Measurements from ENCODE around the gene CDK5RAP3. TPM values are rescaled to one million over a fixed set of nuclear protein-coding genes. Genes with fewer than 3 reads are reported as not detected.
A peak's percentile ranks its signal among the peaks of the same experiment; 100 is the strongest.

The CDK5RAP3 gene
- polyA plus RNA-seq, 1 experiment = 71.2 TPM

GRCh38 chr17:48021934-48022333, 51.0 kb downstream of the CDK5RAP3 start:
- H3K27ac ChIP-seq (ENCODE audit: low read depth, low read length) = no peak overlapping the region
- peaks cover 5% of the 10 kb centered on the region for H3K27me3 ChIP-seq (ENCODE audit: control insufficient read depth, insufficient read depth, low read length)
- no peak for DNase-seq (ENCODE audit: low read depth, low spot score)
- ChIA-PET POLR2A (interaction anchor here (0.8 kb wide), 1 partner anchor 26 kb away, joined by 3 read pairs; the partner anchor contains the start of gene NFE2L1), CTCF (interaction anchor here (1.8 to 3.2 kb wide), 3 partner anchors 43 to 73 kb away, joined by 7 to 33 read pairs (median 14); no protein-coding TSS in a partner anchor)
- no peaks in the 10 kb centered on the region; the same call in 1 of the 2 replicates for H3K9me3 ChIP-seq (ENCODE audit: control insufficient read depth, insufficient read depth, low read length)
- H3K4me3 ChIP-seq (ENCODE audit: low read depth, low read length) = no peak overlapping the region
- TF ChIP-seq CTCF (IDR thresholded peaks at IDR 0.05; ENCODE audit: low read depth, low read length) = no peak

GRCh38 chr17:48022901-48023300, 52.0 kb downstream of the CDK5RAP3 start:
- CTCF ChIA-PET = interaction anchor here (3.2 kb wide), 1 partner anchor 44 kb away, joined by 33 read pairs; no protein-coding TSS in a partner anchor
- H3K27ac ChIP-seq (ENCODE audit: low read depth, low read length) = no peak overlapping the region
- no peaks in the 10 kb centered on the region; the same call in 1 of the 2 replicates for H3K9me3 ChIP-seq (ENCODE audit: control insufficient read depth, insufficient read depth, low read length)
- peaks cover 5% of the 10 kb centered on the region for H3K27me3 ChIP-seq (ENCODE audit: control insufficient read depth, insufficient read depth, low read length)
- POLR2A ChIA-PET = no interaction called here
- no peak overlapping the region for H3K4me3 ChIP-seq (ENCODE audit: low read depth, low read length)
- TF ChIP-seq CTCF (IDR thresholded peaks at IDR 0.05; ENCODE audit: low read depth, low read length) = no peak
- DNase-seq (ENCODE audit: low read depth, low spot score) = no peak

GRCh38 chr17:48023400-48024148, 52.7 kb downstream of the CDK5RAP3 start:
- Histone ChIP-seq H3K4me3 (ENCODE audit: low read depth, low read length) (peak overlapping the region; percentile 60), H3K27ac (ENCODE audit: low read depth, low read length) (no peak overlapping the region), H3K9me3 (ENCODE audit: control insufficient read depth, insufficient read depth, low read length) (no peaks in the 10 kb centered on the region; the same call in 1 of the 2 replicates), H3K27me3 (ENCODE audit: control insufficient read depth, insufficient read depth, low read length) (peaks cover 5% of the 10 kb centered on the region)
- no peak for DNase-seq (ENCODE audit: low read depth, low spot score)
- ChIA-PET POLR2A (interaction anchor here (1.0 kb wide), 1 partner anchor 53 kb away, joined by 4 read pairs; the partner anchor contains the start of gene CDK5RAP3), CTCF (interaction anchor here (0.6 to 0.8 kb wide), 2 partner anchors 12 to 77 kb away, joined by 3 to 4 read pairs; no protein-coding TSS in a partner anchor)
- peak; percentile 21; the same call in 1 of the 2 replicates for TF ChIP-seq CTCF (IDR thresholded peaks at IDR 0.05; ENCODE audit: low read depth, low read length)

- no peak for TF ChIP-seq CTCF (IDR thresholded peaks at IDR 0.05; ENCODE audit: low read depth, low read length)
- ChIA-PET CTCF (interaction anchor here (0.6 to 3.4 kb wide), 23 partner anchors 10 to 594 kb away, joined by 3 to 82 read pairs (median 6); partner anchors contain the start of genes CBX1, HOXB5 and NFE2L1), POLR2A (interaction anchor here (1.0 to 2.5 kb wide), 2 partner anchors 12 to 54 kb away, joined by 4 to 9 read pairs; partner anchors contain the start of genes CDK5RAP3 and COPZ2)
- Histone ChIP-seq H3K4me3 (ENCODE audit: low read depth, low read length) (peak overlapping the region; percentile 60), H3K27ac (ENCODE audit: low read depth, low read length) (no peak overlapping the region), H3K9me3 (ENCODE audit: control insufficient read depth, insufficient read depth, low read length) (no peaks in the 10 kb centered on the region; the same call in 1 of the 2 replicates), H3K27me3 (ENCODE audit: control insufficient read depth, insufficient read depth, low read length) (peaks cover 3% of the 10 kb centered on the region)
- DNase-seq (ENCODE audit: low read depth, low spot score) = no peak
Measured at GRCh38 chr17:48024149-48025039, 53.5 kb downstream of the CDK5RAP3 start.

Data from AG04450 (cell line).